HepG2 (cell line): ENCODE measurements around the gene MSI2. TPM values are rescaled to one million over a fixed set of nuclear protein-coding genes. Genes with fewer than 3 reads are reported as not detected.
A peak's percentile ranks its signal among the peaks of the same experiment; 100 is the strongest.

Experiments used
- CBX2 ChIP-seq, 2 experiments: fragments of 200-600 bp in 1 of 2; sonication (generic); formaldehyde crosslinking in 1 of 2; IDR thresholded peaks; 2 replicates each; pipeline versions ENCODE4 v1.7.0 to v1.8.1; 2018 to 2022; ENCODE audit warnings: low read depth in 2 of 2, low read length in 1 of 2, mild to moderate bottlenecking in 1 of 2, missing genetic modification reagents in 1 of 2
- CENPT ChIP-seq: sonication (generic); formaldehyde crosslinking; IDR thresholded peaks from 2 replicates; pipeline ENCODE4 v1.8.0; 2022; ENCODE audit warnings: low read depth, mild to moderate bottlenecking, moderate library complexity, missing genetic modification reagents
- FOXK2 ChIP-seq: fragments of 450-650 bp; IDR thresholded peaks from 2 replicates; pipeline ENCODE4 v1.6.1; 2016
- FOXM1 ChIP-seq: sonication (generic); formaldehyde crosslinking; IDR thresholded peaks from 2 replicates; pipeline ENCODE4 v1.5.0; 2020; ENCODE audit warnings: missing genetic modification reagents
- FOXP1 ChIP-seq, 2 experiments: fragments of 450-650 bp in 1 of 2; IDR thresholded peaks; 2 replicates each; pipeline ENCODE4 v1.6.1; 2017 to 2018; ENCODE audit warnings: antibody characterized with exemption in 1 of 2
- GATAD2A ChIP-seq: IDR thresholded peaks from 2 replicates; pipeline ENCODE4 v1.6.1; 2016
- HNF4A ChIP-seq: sonication (generic); formaldehyde crosslinking; IDR thresholded peaks from 2 replicates; pipeline ENCODE4 v1.4.0; 2020; ENCODE audit warnings: missing genetic modification reagents
- ONECUT2 ChIP-seq: sonication (generic); formaldehyde crosslinking; IDR thresholded peaks from 2 replicates; pipeline ENCODE4 v1.4.0; 2020; ENCODE audit warnings: missing genetic modification reagents
- SRSF1 ChIP-seq: fragments of 200-400 bp; formaldehyde crosslinking; optimal IDR thresholded peaks from 2 replicates; pipeline ENCODE3; 2017; ENCODE audit warnings: mild to moderate bottlenecking, low read depth, low read length, moderate library complexity
- TOPORS ChIP-seq: sonication (generic); formaldehyde crosslinking; IDR thresholded peaks from 2 replicates; pipeline ENCODE4 v1.8.0; 2023; ENCODE audit warnings: mild to moderate bottlenecking, missing genetic modification reagents
- U2AF1 ChIP-seq: fragments of 200-400 bp; formaldehyde crosslinking; optimal IDR thresholded peaks from 2 replicates; pipeline ENCODE3; 2017; ENCODE audit warnings: mild to moderate bottlenecking, low read depth, low read length
- ZBTB7B ChIP-seq: sonication (generic); formaldehyde crosslinking; IDR thresholded peaks from 2 replicates; pipeline ENCODE4 v1.4.0; 2020; ENCODE audit warnings: missing genetic modification reagents
- ZNF10 ChIP-seq: sonication (generic); formaldehyde crosslinking; IDR thresholded peaks from 2 replicates; pipeline ENCODE4 v1.4.0; 2020; ENCODE audit warnings: mild to moderate bottlenecking, low read depth, missing genetic modification reagents, borderline replicate concordance
- ZNF331 ChIP-seq: sonication (generic); formaldehyde crosslinking; IDR thresholded peaks from 2 replicates; pipeline ENCODE4 v1.4.0; 2020; ENCODE audit warnings: missing genetic modification reagents
- ZNF550 ChIP-seq: sonication (generic); formaldehyde crosslinking; IDR thresholded peaks from 2 replicates; pipeline ENCODE4 v1.4.0; 2020; ENCODE audit warnings: mild to moderate bottlenecking, missing genetic modification reagents, borderline replicate concordance
- ZNF564 ChIP-seq: sonication (generic); formaldehyde crosslinking; IDR thresholded peaks from 2 replicates; pipeline ENCODE4 v1.8.1; 2023; ENCODE audit warnings: mild to moderate bottlenecking, missing genetic modification reagents
- ZNF616 ChIP-seq: sonication (generic); formaldehyde crosslinking; IDR thresholded peaks from 2 replicates; pipeline ENCODE4 v1.5.0; 2020; ENCODE audit warnings: low read depth, mild to moderate bottlenecking, missing genetic modification reagents
- polyA plus RNA-seq, 8 experiments: library from polyadenylated mRNA; depleted of rRNA in 3 of 8; stranded (reverse) in 7 of 8; unstranded in 1 of 8; fragments of >200 nt; fragmentation: Illumina TruSeq in 4 of 8; extraction: Trizol in 4 of 8; gene quantifications; 2 replicates each; pipeline versions ENCODE4 v1.2.1 to v1.2.3, GENCODE V29; 2011 to 2016; ENCODE audit warnings: low read depth in 4 of 8, missing spikeins in 1 of 8, mixed read lengths in 1 of 8; ENCODE audit not compliant: insufficient read depth in 1 of 8
- total RNA-seq, 5 experiments: library from RNA; depleted of rRNA; stranded (reverse); fragments of >200 nt; fragmentation: Illumina TruSeq; extraction: Trizol; gene quantifications; 2 replicates each; pipeline ENCODE4 v1.2.3, GENCODE V29; 2016; ENCODE audit warnings: low read depth in 1 of 5
- TF ChIP-seq, protein P1 (sequence below): sonication (generic); formaldehyde crosslinking; IDR thresholded peaks from 2 replicates; pipeline ENCODE4 v1.5.1; 2020; ENCODE audit warnings: mild to moderate bottlenecking, missing genetic modification reagents, moderate library complexity
- TF ChIP-seq, protein P2 (sequence below): sonication (generic); formaldehyde crosslinking; conservative IDR thresholded peaks from 2 replicates; pipeline ENCODE4 v1.4.0; 2020; ENCODE audit warnings: mild to moderate bottlenecking, missing genetic modification reagents, moderate library complexity
- TF ChIP-seq, protein P3 (sequence below): sonication (generic); formaldehyde crosslinking; IDR thresholded peaks from 2 replicates; pipeline ENCODE4 v1.5.0; 2020; ENCODE audit warnings: missing genetic modification reagents
- TF ChIP-seq, protein P4 (sequence below): sonication (generic); formaldehyde crosslinking; IDR thresholded peaks from 2 replicates; pipeline ENCODE4 v1.5.0; 2020; ENCODE audit warnings: missing genetic modification reagents
- TF ChIP-seq, protein P5 (sequence below): sonication (generic); formaldehyde crosslinking; IDR thresholded peaks from 2 replicates; pipeline ENCODE4 v1.4.0; 2020; ENCODE audit warnings: missing genetic modification reagents, borderline replicate concordance

The MSI2 gene
- total and polyA plus RNA-seq, 2 of the 13 experiments (the other 11 are each of a cell fraction or from before 2014, with no cell fraction given): 77.5 to 78.4 TPM

DNA sequence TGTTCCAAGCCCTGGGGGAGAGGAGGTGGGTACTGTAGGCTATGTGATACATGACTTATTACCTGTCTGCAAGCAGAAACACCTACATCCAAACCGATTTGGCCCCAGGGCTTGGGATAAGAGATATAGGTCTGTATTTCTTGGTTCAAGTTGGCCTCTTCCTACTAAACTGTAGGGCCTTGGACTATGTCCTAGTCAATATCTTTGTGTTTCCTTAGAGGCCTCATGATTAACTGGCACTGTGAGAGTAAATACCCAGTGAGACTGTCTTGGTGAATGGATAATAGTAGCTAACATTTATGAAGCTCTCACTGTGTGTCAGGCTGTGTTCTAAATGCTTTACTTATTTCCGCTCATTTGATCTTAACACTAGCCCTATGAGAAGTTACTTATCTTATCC is 70.0 kb downstream of the MSI2 start (continued):
- TF ChIP-seq CENPT (CRISPR knock-in tag): no peak
- TF ChIP-seq, protein P1, sequence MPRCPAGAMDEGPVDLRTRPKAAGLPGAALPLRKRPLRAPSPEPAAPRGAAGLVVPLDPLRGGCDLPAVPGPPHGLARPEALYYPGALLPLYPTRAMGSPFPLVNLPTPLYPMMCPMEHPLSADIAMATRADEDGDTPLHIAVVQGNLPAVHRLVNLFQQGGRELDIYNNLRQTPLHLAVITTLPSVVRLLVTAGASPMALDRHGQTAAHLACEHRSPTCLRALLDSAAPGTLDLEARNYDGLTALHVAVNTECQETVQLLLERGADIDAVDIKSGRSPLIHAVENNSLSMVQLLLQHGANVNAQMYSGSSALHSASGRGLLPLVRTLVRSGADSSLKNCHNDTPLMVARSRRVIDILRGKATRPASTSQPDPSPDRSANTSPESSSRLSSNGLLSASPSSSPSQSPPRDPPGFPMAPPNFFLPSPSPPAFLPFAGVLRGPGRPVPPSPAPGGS (CRISPR knock-in tag): no peak
- TF ChIP-seq U2AF1: no peak
- TF ChIP-seq HNF4A (CRISPR knock-in tag): peak; percentile 79
- no peak for TF ChIP-seq ZBTB7B (CRISPR knock-in tag)
- no peak for TF ChIP-seq CBX2 (IDR thresholded peaks at IDR 0.05; ENCODE audit: low read depth, low read length)
- no peak for TF ChIP-seq CBX2 (CRISPR knock-in tag; IDR thresholded peaks at IDR 0.05; ENCODE audit: low read depth)
- no peak for TF ChIP-seq FOXM1 (CRISPR knock-in tag)
- 0 out of 2 replicates have a peak, but pooled peaks have one; percentile 23 for TF ChIP-seq TOPORS (CRISPR knock-in tag)
- TF ChIP-seq, protein P2, sequence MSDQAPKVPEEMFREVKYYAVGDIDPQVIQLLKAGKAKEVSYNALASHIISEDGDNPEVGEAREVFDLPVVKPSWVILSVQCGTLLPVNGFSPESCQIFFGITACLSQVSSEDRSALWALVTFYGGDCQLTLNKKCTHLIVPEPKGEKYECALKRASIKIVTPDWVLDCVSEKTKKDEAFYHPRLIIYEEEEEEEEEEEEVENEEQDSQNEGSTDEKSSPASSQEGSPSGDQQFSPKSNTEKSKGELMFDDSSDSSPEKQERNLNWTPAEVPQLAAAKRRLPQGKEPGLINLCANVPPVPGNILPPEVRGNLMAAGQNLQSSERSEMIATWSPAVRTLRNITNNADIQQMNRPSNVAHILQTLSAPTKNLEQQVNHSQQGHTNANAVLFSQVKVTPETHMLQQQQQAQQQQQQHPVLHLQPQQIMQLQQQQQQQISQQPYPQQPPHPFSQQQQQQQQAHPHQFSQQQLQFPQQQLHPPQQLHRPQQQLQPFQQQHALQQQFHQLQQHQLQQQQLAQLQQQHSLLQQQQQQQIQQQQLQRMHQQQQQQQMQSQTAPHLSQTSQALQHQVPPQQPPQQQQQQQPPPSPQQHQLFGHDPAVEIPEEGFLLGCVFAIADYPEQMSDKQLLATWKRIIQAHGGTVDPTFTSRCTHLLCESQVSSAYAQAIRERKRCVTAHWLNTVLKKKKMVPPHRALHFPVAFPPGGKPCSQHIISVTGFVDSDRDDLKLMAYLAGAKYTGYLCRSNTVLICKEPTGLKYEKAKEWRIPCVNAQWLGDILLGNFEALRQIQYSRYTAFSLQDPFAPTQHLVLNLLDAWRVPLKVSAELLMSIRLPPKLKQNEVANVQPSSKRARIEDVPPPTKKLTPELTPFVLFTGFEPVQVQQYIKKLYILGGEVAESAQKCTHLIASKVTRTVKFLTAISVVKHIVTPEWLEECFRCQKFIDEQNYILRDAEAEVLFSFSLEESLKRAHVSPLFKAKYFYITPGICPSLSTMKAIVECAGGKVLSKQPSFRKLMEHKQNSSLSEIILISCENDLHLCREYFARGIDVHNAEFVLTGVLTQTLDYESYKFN (CRISPR knock-in tag): peak; percentile 81
- no peak for TF ChIP-seq ZNF564 (CRISPR knock-in tag)
- no peak for TF ChIP-seq ZNF331
- TF ChIP-seq, protein P3, sequence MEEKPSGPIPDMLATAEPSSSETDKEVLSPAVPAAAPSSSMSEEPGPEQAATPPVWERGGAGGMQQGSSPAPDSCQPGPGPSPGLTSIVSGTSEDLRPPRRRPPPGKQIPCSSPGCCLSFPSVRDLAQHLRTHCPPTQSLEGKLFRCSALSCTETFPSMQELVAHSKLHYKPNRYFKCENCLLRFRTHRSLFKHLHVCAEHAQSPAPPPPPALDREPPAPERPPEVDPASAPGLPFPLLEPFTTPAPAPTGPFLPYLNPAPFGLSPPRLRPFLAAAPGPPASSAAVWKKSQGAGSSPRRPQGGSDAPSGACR (CRISPR knock-in tag): no peak
- no peak for TF ChIP-seq ZNF616 (CRISPR knock-in tag)
- TF ChIP-seq FOXK2: no peak
- TF ChIP-seq, protein P4, sequence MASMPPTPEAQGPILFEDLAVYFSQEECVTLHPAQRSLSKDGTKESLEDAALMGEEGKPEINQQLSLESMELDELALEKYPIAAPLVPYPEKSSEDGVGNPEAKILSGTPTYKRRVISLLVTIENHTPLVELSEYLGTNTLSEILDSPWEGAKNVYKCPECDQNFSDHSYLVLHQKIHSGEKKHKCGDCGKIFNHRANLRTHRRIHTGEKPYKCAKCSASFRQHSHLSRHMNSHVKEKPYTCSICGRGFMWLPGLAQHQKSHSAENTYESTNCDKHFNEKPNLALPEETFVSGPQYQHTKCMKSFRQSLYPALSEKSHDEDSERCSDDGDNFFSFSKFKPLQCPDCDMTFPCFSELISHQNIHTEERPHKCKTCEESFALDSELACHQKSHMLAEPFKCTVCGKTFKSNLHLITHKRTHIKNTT (CRISPR knock-in tag): no peak
- no peak for TF ChIP-seq ZNF550 (CRISPR knock-in tag)
- TF ChIP-seq SRSF1: no peak
- TF ChIP-seq ONECUT2 (CRISPR knock-in tag): peak; percentile 81
- TF ChIP-seq ZNF10 (CRISPR knock-in tag): no peak
- TF ChIP-seq, protein P5, sequence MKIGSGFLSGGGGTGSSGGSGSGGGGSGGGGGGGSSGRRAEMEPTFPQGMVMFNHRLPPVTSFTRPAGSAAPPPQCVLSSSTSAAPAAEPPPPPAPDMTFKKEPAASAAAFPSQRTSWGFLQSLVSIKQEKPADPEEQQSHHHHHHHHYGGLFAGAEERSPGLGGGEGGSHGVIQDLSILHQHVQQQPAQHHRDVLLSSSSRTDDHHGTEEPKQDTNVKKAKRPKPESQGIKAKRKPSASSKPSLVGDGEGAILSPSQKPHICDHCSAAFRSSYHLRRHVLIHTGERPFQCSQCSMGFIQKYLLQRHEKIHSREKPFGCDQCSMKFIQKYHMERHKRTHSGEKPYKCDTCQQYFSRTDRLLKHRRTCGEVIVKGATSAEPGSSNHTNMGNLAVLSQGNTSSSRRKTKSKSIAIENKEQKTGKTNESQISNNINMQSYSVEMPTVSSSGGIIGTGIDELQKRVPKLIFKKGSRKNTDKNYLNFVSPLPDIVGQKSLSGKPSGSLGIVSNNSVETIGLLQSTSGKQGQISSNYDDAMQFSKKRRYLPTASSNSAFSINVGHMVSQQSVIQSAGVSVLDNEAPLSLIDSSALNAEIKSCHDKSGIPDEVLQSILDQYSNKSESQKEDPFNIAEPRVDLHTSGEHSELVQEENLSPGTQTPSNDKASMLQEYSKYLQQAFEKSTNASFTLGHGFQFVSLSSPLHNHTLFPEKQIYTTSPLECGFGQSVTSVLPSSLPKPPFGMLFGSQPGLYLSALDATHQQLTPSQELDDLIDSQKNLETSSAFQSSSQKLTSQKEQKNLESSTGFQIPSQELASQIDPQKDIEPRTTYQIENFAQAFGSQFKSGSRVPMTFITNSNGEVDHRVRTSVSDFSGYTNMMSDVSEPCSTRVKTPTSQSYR (CRISPR knock-in tag): no peak
- no peak for TF ChIP-seq FOXP1 (IDR thresholded peaks at IDR 0.05)
- 0 out of 2 replicates have a peak, but pooled peaks have one; percentile 37 for TF ChIP-seq FOXP1 (CRISPR knock-in tag; IDR thresholded peaks at IDR 0.05)
- peak; percentile 86 for TF ChIP-seq GATAD2A (CRISPR knock-in tag)
